Muscle of arm (tissue), 14 donors: Measurements from ENCODE around the gene ACTN1. TPM values are rescaled to one million over a fixed set of nuclear protein-coding genes. Genes with fewer than 3 reads are reported as not detected.
A peak's percentile ranks its signal among the peaks of the same experiment; 100 is the strongest.
"Not testable (repeated sequence)": the region's sequence is repeated elsewhere in the genome, so short reads cannot be mapped to it uniquely, and the experiment has no call there.

Source experiments
- DNase-seq: peaks from one replicate; pipeline ENCODE4 v3.0.0-alpha.2; 2013
- long read RNA-seq, 11 donors: transcript quantifications; one replicate each; lab custom pipeline, GENCODE V29; 2026
- polyA plus RNA-seq, 12 donors: library from polyadenylated mRNA; unstranded; fragments of 120-200 nt; gene quantifications; one replicate each; pipeline ENCODE4 v1.2.1, GENCODE V29; 2013; ENCODE audit not compliant: insufficient read length in 12 of 12

Gene ACTN1
- polyA plus RNA-seq = 10 to 100 TPM in 11 of 12 donors, not detected in 1; 36.6 to 76.0 (median 44.0) TPM
- long read RNA-seq, donor 1, full-length matches to known transcripts = 38 of 56 reads
- long read RNA-seq, donor 1, partial matches to known transcripts = 18 of 56 reads
- long read RNA-seq, donor 1, other reads (novel, unspliced or antisense) = 0 of 56 reads
- long read RNA-seq, donor 2, transcript ACTN1-201 (21 exons, 3,779 nt) = major isoform, 10 of 13 reads
- long read RNA-seq, donor 2, partial matches to known transcripts = 0 of 13 reads
- long read RNA-seq, donor 2, other reads (novel, unspliced or antisense) = 0 of 13 reads
- long read RNA-seq, donor 3, partial matches to known transcripts = 0 of 4 reads
- long read RNA-seq, donor 3, other reads (novel, unspliced or antisense) = 0 of 4 reads
- long read RNA-seq, donor 4, partial matches to known transcripts = 11 of 13 reads
- long read RNA-seq, donor 4, other reads (novel, unspliced or antisense) = 0 of 13 reads
- long read RNA-seq, donor 5, partial matches to known transcripts = 12 of 20 reads
- long read RNA-seq, donor 5, other reads (novel, unspliced or antisense) = 0 of 20 reads
- long read RNA-seq, donor 6, full-length matches to known transcripts = 6 of 6 reads
- long read RNA-seq, donor 6, partial matches to known transcripts = 0 of 6 reads
- long read RNA-seq, donor 6, other reads (novel, unspliced or antisense) = 0 of 6 reads
- long read RNA-seq, donor 7, partial matches to known transcripts = 0 of 2 reads
- long read RNA-seq, donor 7, other reads (novel, unspliced or antisense) = 0 of 2 reads
- long read RNA-seq, donor 8, transcript ACTN1-201 (21 exons, 3,779 nt) = major isoform, 8 of 23 reads
- long read RNA-seq, donor 8, partial matches to known transcripts = 11 of 23 reads
- long read RNA-seq, donor 8, other reads (novel, unspliced or antisense) = 0 of 23 reads
- long read RNA-seq, donor 9, partial matches to known transcripts = 0 of 1 reads
- long read RNA-seq, donor 9, other reads (novel, unspliced or antisense) = 0 of 1 reads
- long read RNA-seq, donor 10, transcript ACTN1-201 (21 exons, 3,779 nt) = major isoform, 6 of 9 reads
- long read RNA-seq, donor 10, partial matches to known transcripts = 0 of 9 reads
- long read RNA-seq, donor 10, other reads (novel, unspliced or antisense) = 0 of 9 reads
- long read RNA-seq, donor 11, transcript ACTN1-201 (21 exons, 3,779 nt) = major isoform, 7 of 11 reads
- long read RNA-seq, donor 11, partial matches to known transcripts = 0 of 11 reads
- long read RNA-seq, donor 11, other reads (novel, unspliced or antisense) = 0 of 11 reads

DNA sequence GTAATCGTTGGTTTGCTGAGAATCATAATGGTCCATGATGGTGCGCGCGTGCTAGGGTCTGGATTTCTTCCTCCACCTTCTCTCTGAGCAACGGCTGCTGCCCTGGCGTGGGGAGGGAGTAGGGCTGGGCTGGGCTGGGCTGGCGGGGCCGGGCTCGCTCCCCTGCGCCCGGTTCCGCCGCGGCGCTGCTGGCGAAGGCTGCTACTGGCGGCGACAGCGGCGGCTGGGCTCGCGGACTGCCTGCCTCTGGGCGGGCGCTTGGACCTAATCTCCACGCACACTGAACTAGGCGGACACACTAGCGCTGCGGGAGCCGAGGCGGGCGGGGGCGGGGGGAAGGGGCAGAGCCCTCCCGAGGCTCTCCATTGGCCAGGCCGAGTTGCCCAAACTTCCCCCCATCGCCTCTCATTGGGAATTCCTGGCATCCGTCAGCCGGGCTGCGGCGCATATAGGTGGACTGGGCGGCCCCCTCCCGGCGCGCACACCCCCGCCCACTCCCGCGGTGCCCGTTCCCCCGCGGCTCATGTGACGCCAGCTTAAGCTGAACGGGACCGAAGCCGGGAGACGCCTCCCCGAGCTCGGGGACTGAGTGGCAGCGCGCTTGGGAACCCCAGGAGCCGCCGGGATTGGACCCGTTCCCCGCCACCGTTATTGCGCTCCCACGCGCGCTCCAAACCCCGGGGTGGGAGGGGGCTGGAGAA lies at the start of gene ACTN1:
Gene ACTN1, minus strand, starts transcription at position 282 of the 701 bp plus-strand sequence. Its CDS starts 246 bp downstream, at position 36.
- peak; percentile 80 for DNase-seq

DNA sequence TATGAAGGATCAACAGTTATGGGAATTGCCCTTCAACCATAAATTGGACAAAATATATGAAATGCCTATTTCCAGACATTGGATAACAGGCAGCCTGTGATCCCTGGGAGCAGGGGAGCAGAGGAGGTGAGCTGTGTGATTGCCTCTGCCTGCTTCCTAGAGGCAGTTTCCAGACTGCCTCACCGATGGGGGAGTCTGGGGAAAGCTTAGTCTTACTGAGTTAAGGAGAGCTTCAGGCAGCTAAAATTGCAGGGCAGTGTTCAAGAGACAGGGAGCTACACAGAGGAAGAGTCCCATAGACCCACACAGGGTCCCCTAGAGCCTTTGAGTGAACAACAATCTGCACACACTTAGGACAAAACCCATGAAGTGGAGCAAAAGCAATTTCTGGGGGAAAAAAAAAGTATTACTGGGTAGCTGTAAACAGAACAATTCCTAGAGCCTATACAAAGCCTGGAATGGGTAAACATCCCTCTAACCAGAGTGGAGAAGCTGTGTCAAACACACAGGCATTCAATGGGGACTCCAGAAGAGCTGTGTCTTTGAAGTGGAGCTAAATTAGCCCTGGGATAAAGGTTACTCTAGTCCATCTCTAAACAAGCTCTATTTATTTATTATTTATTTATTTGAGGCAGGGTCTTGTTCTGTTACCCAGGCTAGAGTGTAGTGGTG lies 48.3 kb upstream of the ACTN1 start:
- DNase-seq = no peak

DNA sequence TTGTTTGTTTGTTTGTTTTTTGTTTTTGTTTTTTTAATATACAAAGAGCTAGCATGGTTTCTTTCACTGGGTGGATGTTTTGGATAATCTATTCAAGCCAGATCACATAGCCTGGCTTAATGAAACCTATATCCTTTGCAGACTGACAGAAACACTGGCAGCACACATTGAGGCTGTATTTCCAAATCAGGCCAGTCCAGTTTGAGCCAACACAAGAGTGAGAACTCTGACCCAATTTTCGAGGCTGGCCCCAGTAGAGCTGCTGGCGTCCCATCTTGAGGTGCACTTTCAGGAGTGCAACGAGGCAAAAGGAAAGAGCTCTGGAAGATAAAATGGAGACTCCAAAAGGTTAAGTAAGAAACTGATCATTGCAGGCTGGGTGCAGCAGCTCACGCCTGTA lies 43.9 kb upstream of the ACTN1 start:
- no peak for DNase-seq

DNA sequence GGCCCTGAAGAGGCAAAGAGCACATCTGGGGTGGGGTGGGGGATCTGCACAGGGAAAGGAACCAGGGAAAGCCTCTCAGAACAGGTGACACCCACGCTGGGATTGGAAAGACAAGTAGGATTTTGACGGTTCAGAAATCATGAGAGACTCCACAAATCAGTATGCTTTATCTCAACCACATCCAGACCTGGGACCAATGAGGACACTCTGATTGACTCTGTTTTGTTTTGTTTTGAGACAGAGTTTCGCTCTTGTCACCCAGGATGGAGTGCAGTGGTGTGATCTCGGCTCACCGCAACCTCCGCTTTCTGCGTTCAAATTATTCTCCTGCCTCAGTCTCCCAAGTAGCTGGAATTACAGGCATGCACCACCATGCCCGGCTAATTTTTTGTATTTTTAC lies 43.0 kb upstream of the ACTN1 start:
- DNase-seq = not testable (repeated sequence)

DNA sequence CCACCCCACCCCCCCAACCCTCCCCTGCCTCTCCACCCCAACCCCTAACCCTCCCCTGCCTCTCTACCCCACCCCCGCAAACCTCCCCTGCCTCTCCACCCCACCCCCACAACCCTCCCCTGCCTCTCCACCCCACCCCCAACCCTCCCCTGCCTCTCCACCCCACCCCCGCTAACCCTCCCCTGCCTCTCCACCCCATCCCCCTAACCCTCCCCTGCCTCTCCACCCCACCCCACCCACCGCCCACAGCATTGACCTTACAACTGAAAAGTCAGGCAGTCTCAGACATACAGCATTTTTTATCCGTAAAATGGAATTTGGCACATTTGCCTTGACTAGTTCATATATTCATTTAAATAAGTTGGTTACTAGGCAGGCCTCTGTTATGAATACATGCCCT lies 38.6 kb upstream of the ACTN1 start:
- DNase-seq = no peak

DNA sequence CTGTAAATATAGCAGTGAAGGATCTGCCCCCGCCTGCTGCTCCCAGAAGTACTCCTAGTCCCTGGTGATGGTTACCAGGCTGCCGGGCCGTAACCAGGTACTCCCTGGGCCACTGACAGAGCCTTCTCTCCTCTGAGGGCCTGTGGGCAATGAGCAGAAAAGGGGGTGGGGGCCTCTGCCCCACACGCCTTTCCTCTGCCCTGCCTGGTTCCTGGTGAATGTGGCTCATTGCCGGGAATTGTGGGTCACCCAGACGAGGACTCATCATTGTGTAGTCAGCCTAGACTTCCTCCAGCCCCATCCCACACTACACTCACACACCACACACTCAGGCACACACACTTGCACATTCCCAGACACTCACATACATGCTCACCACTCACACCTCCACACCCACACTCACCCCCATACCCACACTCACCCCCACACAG lies 35.7 kb upstream of the ACTN1 start:
- no peak for DNase-seq

DNA sequence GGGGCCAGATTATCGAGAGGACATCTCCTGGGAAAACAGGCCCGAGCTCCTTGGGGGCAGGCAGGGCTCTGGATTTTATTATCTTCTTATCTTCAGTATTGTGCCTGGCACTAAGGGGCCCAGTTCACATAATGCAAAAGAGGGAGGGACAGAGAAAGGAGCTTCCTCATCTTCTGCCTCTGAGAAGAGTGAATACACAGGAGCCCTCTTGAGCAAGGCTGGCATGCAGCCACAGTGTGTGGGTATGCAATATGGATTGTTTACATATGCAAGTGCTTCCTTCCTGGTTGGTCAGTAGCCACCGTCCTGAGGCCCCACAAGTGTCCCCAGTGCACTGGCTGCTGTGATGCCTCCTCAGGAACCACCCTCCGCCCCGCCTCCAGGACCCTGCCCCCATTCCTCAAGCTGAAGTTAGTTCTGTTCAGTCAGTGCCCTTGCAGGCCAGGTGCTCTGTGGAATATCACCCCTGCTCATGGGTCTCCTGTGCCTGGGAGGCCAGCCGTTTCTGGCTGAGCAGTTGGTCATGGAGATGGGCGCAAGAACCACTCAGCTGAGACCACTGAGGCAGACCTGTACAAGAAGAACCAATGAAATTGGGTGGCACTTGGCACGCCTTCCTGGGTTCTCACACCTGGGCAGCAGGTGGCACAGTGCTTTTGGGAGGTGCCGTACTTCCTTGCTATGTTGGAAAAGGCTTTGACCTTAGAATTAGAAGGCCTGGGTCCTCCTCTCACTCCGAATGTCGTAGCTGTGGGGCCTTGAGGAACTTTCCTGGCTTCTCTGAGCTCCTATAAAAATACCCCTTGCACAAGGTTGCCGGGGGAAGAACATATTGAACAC lies 35.1 kb upstream of the ACTN1 start:
- no peak for DNase-seq

DNA sequence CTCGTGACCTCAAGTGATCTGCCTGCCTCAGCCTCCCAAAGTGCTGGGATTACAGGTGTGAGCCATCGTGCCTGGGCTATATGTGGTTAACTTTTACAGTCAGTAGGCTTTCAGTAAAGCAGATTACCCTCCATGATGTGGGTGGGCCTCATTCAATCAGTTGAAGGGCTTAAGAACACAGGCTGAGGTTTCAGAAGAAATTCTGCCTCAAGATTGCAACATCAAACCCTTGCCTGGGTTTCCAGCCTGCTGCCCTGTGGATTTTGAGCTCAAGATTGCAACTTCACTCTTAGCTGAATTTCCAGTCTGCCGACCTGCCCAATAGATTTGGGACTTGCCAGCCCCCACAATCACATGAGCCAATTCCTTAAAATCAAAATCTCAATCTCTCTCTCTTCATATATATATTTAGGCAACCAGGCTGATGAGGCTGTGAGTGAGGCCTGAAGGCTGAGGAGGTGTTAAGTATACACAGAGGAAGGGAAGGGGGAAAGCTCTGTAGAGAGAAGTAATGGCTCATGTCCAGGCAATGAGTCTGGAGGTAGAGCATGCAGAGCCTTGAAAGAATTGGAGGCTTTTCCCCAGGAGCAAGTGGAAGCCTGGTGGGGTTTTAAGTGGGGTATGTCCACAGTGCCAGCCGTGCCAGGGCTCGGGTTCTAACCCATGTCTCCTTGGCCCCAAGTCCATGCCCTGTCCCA lies 33.3 kb upstream of the ACTN1 start:
- DNase-seq = no peak

DNA sequence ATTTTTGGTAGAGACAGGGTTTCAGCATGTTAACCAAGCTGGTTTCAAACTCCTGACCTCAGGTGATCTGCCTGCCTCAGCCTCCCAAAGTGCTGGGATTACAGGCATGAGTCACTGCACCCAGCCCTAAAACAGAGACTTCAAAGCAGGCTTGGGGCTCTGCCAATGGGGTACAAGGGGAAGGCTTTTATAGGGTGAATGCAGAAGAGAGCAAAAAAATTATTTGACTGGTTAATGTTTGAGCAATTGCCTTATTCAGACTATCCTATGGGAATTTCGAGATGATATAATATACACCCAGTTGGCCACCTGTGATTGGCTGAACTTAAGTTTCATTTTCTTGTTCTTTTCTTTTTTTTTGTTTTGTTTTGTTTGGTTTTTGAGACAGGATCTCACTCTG lies 31.5 kb upstream of the ACTN1 start:
- no peak for DNase-seq

DNA sequence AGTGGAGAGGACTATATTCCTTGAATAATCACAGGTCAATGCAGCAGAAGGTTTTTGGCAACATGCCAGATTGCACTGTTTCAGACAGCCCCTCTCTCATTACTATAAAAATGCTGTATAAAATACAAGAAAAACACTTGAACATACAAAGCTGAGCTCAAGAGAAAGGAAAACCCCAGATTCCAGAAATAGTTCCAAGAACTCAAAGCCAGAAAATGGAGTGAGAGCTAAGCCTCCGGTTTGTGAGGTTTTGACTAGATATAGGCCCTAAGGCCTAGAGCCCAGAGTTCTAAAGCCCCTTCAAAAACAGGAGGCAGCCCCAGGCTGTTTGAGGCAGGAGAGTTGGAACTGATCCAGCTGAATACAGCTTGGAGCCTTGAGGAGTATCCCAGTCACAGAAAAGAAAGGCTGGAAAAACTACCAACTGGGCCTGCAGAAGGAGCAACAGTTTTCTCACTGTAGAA lies 29.4 kb upstream of the ACTN1 start:
- DNase-seq = peak; percentile 49

DNA sequence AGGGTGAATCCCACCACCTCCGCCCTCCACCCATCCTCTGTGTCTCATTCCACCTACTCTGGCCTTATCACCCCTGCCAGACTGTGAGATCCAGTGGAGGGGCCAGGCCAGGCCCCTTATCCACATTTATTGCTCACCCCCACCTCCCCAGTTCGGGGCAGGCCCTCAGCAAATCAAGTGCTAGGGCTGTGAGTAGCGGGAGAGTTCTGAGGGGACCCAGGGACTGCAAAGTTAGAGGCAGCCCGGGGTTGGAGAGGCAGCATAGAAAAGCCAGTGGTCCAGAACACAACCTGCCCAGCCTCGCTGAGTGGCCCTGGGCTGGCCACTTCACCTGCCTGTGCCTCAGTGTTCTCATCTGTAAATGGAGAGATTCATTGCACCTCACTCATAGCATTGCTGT lies 27.2 kb upstream of the ACTN1 start:
- no peak for DNase-seq

DNA sequence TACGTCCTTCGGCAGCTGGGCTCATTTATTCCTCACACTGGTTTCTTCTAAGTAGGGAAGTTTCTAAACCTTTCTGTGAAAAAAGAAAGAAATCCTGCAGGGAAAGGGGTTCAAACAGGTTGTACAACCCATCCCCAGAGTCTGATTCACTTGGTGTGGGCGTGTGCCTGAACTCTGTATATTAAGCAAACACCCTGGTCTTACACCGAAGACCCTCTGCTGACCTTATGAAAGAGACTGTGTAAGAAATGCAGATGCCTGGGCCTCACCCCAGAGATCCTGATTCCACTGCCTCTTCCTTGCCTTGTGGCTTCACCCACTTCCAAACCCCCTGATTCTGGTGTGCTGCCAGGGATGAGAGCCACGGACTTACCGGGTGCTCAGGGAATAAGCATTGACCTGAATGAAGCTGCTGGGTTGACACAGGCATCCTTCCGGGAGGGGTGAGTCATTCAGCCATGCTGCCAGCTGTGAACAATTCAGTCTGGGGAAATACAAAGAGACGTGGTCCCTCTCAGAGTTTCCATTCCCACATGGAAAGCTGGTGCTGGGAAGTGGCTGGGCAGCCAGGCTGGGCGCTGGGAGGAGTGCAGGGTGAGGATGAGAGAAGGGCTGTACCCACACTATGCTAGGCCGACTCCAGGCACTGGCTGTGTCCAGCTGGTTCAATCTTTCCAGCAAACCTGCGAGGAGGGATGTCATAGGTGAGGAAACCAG lies 26.5 kb upstream of the ACTN1 start:
- peak; percentile 39 for DNase-seq

DNA sequence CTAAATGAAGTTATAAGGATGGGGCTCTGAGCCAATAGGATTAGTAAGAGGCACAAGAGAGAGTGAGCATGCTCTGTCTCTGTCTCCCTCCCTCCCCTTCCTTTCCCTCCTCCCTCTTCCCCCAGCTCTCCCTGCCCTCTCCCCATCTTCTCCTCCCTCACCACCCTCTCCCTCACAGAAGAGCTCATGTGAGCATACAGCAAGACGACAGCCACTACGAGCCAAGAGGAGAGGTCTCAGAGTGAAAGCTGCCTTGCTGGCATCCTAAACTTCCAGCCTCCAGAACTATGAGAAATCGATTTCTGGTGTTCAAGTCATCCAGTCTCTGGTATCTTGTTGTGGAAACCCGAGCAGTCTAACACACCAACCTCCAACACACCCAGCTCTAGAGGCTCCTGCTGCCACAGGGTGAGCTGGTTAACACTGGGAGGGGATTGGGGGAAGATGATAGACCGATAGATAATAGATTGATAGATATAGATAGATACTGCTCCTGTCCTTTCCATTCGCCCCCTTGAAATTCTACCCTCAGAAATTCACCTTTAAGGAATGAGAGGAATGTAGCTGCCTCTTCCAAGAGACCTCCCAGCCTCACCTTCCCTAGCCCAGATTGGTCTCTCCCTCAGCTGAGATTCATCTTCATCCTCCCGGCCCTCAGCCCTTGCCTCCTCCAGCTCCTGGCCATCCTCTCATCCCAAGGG lies 25.8 kb upstream of the ACTN1 start:
- DNase-seq = no peak

DNA sequence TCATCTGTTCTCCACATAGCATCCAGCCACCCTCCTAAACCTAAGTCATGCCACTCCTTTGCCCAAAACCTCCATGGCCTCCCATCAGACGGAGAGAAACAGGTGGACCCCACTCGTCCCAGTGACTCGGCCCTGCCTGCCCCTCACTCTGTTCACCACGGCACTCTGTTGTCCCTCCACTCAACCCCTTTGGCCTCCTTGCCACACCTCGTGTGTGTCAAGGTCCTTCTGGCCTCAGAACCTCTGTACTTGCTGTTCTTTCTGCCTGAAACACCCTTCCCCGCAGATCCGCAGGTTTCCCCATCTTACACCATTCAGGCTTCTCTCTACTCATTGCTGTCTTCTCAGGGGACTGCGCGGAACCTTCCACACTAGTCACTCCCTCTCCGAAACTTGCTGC lies 24.5 kb upstream of the ACTN1 start:
- no peak for DNase-seq

DNA sequence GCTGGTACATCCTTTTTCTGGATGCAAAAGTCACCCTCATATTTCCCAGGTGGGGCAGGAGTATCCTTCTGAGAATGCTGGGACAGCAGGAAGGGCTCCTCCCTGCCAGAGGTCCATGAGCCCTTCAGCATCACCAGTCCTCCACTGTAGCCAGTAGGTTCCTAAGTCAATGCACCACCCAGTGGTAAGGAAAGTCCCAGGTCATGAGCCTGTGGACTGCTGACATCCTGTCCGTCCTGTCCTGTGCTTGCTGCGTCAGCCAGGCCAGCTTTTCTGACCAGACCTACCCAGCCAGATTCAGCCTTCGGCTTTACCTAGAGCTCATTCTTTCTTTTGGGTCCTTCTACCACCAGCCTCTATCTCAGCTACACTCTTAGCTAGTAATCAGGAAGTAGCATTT lies 23.0 kb upstream of the ACTN1 start:
- DNase-seq = no peak

DNA sequence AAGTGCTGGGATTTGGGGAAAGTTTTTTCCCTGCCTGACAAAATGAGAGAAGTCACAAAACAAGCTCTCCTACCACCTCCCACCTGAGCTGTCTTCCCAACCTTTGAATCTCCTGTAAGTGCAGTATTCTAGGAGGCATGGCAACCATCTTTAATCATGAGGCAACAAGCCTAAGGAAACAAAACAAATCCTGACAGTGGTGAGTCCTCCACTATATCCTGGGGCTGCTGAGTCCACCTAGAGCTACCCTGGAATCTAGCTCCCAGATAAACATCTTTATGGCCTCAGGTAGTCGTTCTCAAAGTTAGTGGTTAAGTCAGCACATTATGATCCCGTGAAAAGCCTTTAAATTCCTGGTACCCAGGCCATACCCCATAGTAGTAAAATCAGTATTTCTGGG lies 22.3 kb upstream of the ACTN1 start:
- no peak for DNase-seq

DNA sequence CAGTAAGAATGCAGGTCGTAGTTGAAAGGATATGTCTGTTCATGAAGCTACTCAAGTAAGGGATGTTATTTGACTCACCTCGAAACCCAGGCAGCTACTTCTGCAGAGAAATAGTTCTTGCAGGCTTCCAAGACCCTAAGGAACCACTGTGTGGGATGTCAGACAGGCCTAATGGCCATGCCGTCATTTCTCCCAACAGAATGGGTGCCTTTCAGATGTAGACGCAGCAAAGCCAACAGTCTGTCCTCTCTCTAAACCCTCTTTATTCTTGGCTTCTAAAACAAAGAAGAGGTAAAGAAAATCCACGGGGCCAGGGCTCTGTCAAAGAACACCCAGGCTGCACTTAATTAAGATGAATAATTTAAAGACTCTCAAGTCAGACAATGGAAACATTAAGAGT lies 19.0 kb upstream of the ACTN1 start:
- DNase-seq = no peak

DNA sequence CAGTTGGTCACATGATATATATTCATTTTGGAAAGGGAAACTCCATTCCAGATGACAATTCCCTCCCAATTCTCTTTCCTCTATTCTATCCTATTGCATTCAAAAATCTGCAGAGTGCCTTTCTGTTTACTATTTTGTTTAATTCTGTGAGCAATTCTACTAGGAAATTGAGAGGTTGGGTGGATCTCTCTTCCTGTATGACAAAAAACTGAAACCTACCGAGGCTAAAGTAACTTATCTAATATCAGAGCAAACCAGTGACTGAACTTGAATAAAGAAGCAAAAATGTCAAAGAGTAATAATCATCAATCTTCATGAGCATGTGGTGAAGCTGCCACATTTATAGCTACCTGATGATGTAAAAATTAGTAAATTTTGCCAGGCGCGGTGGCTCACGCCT lies 16.6 kb upstream of the ACTN1 start:
- DNase-seq = no peak
